HG03039 (cell line): ENCODE measurements around the gene KRTAP24-1.

Experiments used
- ATAC-seq: cut with Tn5 transposase; IDR thresholded peaks from one replicate; pipeline ENCODE4 v1.9.1; 2021; ENCODE audit warnings: mild to moderate bottlenecking, moderate library complexity; ENCODE audit not compliant: unreplicated experiment

Gene KRTAP24-1, protein sequence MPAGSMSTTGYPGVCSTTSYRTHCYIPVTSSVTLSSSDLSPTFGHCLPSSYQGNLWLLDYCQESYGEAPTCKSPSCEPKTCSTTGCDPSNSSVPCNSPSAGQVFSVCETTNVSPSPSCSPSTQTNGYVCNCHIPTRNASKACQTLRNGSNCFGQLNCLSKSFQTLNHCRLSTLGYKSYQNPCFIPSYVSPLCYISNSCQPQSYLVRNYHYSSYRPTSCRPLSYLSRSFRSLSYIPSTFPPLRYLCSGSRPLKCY

DNA sequence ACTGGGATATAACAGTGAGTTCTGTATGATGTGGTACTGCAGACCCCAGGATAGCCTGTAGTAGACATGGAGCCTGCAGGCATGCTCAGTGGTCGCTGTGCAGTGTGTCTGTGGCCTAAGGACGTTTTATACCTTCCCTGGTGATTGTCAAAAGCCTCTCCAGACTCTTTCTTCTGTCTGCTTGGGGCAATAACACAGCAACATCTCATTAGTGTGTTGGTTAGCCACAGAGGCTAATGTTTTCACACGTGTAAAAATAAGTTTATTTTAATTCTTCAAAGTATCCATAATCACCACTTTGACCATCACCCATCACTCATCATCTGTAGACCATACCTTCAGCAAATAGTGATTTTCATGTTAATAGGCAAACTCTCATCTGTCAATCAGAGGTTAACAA, at the start of gene KRTAP24-1:
TSS of gene KRTAP24-1 (minus strand) at position 101 of the 400 bp plus-strand sequence. CDS start at position 83, 18 bp downstream.
- no peak for ATAC-seq

DNA sequence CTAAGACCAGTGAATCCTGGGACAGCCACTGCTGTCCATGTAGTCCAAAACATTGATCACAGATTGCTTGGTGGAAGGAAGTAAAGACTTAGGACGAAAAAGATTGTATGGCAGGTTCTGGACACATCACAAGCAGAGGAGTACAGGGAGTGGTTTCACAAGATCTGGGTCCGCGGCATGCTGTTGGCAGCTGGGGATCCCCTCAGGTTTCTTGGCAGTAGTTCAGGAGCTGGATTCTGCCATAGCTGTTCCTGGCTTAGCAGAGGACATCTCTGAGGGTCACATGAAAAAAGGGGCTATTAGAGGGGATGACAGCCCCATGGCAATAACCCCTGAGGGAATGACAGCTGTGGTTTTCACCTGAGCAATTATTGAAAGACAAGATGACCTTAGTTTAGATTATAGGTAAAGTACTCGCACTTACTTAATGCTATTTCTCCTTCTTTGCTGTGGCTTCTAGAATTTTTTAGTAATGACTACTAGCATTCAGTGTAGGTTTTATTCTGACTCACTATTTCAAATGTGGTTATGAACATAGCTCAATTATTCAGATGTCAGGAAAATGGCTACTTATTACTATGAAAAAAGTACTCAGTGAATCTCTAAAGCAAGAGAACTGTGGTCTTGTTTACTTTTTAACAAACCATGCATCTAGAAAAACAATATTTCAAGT, 46.6 kb upstream of the KRTAP24-1 start:
- ATAC-seq, result no peak

DNA sequence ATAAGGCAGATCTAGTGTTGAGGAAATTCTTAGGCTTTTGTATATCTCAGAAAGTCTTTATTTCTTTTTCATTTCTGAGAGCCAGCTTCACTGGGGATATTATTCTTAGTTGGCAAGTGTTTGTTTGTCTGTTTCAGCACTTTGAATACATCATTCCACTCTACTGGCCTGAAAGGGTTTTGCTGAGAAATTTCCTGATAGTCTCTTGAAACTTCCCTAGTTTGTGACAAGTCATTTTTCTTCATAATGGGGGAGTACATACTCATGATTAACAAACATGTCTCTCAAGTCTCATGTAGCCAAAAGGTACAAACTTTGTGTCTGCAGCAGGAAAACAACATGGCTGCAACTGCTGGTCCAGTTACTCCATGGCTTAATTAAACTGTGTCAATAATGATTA, 43.6 kb upstream of the KRTAP24-1 start:
- no peak for ATAC-seq

DNA sequence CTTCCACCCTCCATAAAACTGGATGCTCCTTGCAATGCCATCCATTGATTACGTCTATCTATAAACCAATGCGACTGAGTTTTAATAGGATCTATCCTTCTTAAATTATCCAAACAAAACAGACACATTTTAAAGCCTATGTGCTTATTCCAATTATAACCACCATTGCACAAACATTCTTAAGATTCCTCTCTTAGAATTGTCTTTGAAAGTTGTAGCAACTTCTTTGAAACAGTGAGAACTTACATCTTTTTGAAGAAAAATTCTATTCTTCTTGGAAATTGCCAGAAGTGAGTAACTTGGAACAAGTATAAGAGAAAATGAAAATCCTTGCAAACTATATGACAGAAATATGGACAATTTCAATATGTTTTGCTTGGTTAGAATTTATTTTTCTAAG, 37.5 kb upstream of the KRTAP24-1 start, which contains the start of gene KRTAP26-1:
TSS of gene KRTAP26-1 (minus strand) at position 101 of the 400 bp plus-strand sequence. CDS start 280 bp downstream, outside the sequence.
- ATAC-seq, result no peak

DNA sequence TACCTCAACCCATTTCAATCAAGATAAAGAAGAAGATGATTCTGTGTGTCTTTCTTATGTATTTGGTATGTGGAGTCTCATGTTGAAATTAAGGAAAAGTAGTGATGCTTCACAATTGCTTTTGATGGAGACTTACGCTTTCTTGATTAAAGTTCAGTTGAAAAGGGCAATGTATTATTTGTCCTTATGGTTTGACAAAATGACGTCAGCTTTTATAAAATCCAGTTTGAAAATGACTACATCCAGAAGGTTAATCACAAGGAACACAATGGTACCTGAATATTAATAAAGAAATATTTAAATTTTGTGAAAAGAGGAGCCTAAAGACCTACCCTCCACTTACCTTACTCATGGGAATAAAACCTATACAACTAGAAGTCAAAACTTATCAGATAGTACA, 33.0 kb upstream of the KRTAP24-1 start:
- ATAC-seq, result no peak

DNA sequence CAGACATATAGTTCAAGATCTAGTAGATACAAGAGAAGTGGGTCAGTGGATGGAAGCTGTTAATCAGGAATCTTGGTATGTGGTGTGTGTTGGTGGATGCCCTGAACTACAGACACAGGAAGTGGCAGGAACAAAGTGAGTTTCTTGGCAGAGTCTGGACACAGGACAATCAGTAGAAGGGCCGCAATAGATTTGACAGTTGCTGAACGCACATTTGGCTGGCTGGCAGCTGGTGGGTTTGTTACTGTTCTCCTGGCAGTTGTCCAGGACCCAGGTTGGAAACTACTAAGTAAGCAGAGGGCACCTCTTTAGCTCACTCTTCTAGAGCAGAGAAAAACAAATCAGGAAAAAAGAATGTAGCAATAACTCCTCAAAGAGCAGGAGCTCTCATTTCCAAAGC, 24.1 kb upstream of the KRTAP24-1 start:
- no peak for ATAC-seq

DNA sequence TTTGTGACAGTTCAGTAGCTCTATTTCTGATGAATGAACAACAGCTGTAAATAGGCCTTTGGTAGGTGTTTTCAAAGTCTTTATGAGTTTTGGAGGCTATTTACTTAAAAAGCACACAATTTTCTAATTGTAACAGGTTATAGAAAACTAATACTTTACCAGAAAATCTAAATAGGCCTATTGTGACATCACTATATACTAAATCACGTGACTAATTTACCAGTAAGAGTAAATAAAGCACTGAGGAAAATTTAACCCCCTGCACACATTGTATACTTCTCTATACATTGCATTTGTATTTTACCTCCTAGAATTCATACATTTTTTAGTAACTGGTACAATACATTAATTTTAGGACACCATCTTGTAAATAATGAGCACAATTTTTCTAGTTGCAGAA, 22.4 kb upstream of the KRTAP24-1 start:
- no peak for ATAC-seq

DNA sequence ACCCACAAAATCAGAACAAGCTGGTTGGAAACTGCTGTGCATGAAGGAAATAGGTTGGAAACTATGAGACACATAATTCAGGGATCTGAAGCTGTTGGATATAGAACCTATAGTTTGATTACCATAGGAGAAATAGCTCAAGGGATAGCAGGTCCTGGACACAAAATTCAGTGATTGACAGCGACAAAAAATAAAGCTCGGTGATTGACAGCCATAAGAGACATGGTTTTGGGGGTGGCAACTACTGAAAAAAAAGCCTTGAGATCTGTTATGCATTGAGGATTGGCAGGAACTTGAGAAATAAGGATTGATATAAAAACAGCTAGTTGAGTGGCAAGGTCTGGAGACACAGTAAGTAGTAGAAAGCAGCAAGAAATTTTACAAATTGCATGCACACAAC, 6.5 kb upstream of the KRTAP24-1 start, which contains the start of gene KRTAP25-1:
TSS of gene KRTAP25-1 (minus strand) at position 300 of the 400 bp plus-strand sequence. CDS start at position 276, 24 bp downstream.
- ATAC-seq, result no peak

DNA sequence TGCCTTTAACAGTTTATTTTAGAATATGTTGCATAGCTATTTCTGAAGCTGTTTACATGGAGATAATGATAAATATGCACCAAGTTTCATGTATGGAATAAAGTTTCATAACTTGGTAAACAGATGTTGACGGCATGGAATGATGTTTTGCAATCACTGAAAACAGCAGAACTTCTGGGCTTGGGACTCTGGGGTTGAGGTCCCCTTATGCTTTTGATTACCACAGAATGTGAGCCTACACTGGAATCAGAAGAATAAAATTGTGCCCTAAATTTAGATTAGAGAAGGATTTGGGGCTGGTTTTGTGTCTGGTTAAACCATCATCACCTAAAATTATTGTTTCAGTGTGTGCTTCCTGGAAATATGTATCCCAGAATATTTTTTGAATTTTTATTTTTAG, 11.1 kb downstream of the KRTAP24-1 start:
- ATAC-seq, result no peak

DNA sequence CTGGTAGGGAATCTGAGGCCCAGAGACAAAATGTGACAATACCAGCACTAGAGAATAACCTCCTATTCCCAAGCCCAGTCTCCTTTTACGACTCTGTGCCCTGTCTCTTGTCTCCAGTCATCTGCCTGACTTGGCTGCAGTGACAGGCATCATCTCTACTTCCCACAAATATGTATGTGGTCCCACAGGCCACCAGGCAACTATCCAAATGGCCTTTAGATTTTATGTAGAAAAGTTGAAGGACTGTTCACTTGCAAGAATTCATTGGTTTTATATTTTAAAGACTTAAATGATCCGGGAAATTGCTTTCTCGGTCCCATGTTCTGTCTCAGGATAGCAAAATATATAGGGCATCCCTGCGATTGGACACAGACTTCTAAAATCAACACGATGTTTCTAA, 11.6 kb downstream of the KRTAP24-1 start:
- no peak for ATAC-seq

DNA sequence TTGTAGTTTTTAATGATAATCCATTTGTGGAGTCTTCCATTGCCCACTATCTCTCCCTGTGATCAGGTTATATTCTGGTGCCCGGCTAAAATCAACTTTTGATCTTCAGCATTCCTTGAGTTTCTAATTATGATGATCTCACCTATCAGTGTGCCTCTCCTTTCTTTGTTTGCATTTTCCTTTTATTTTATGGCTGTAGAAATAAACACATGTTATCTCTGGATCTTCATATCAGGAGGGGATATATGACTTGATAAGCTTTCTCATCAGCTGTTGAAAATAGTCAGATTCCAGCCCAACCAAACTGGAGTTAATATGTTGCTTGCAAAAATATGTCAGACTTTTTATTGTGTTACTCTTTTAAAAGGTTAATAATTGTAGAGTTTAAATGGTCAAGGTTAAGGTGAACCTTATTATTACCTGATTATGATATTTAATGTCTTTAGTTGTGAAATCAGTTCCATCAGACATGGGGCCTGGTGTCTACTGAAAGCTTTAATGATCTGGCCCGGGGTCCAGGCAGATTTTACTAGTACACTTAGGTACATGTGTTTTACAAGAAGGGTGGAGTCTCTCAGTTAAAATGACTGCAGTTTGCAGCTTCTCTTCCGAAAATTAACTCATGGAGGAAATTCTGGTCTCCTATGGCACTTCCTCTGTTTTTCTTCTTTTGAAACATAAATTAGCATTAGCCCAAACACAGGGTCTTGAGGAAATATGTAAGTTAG, 12.8 kb downstream of the KRTAP24-1 start:
- ATAC-seq, result no peak

DNA sequence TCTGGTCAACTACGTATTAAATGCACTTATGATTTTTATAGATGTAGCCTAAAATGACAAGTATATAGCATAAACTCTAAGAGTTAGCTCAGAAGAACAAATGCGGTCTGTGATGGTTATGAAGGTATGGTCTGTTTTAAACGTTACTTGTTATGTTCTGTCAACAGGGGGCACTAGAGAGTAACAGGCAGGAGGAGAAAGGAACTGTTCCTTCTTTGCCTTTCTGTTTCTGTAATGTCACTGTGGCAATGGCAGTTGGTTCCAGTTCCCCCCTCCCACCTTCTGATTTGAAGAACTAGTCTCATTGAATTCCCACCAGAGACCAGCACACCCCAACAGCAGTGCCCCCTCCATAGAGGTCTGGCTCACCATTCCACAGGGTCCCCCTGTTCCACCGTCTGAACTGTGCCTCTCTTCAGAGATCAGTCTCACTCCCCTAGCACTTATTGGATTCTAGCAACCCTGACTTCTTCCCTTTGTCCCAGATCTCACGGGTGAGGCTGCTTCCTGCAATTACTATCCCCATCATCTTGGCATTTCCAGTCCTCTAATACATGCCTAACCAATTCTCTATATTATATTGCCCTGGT, 14.0 kb downstream of the KRTAP24-1 start:
- no peak for ATAC-seq

DNA sequence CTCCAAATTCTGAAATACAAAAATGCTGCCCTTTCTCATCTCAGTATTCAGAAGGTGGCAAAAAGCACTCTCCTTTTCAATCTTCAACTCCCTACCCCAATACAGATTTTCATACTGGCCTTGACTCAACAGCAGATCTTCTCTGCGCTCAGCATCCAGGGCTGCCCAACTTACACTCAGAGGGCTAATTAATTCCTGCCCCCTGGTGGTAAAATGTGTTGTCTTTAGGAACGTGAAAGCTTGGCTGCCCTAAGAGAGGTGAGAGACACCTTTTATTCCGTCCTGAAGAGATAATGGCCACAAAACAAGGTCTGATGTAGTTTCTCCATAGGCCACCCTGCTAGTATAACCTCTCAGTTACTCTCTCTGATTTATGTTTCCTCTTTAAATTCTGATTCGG, 25.0 kb downstream of the KRTAP24-1 start:
- no peak for ATAC-seq

DNA sequence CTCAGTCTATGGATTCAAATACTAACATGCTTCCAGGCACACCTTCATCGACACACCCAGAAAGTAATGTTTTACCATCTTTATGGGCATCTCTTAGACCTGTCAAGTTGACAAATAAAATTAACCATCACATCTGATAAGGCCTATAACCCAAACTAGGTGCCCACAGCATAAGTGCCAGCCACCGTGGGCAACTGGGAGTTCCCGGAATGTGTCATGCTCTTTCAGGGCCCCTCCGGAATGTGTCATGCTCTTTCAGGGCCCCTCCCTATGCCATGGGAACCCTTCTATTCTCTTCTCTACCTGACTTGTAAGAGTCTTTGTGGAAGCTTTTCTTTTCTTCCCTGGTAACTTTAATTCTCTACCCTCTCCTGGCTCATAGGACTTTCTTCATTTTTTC, 26.6 kb downstream of the KRTAP24-1 start:
- ATAC-seq, result no peak

DNA sequence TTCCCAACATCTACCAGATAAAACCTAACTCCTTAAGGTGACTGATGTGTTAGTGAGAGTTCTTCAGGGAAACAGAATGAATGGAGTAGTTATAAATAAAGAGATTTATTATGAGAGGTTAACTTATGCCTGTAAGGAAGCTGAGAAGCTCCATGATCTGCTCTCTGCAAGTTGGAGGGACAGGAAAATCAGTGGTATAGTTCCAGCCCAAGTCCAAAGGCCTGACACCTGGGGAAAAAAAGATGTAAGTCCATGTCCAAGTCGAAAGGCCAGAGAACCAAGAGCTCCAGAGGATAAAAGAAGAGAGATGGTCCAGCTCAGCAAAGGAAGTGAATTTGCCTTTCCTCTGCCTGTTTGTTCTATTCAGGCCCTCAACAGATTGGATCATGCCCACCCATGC, 27.1 kb downstream of the KRTAP24-1 start:
- ATAC-seq, result no peak

DNA sequence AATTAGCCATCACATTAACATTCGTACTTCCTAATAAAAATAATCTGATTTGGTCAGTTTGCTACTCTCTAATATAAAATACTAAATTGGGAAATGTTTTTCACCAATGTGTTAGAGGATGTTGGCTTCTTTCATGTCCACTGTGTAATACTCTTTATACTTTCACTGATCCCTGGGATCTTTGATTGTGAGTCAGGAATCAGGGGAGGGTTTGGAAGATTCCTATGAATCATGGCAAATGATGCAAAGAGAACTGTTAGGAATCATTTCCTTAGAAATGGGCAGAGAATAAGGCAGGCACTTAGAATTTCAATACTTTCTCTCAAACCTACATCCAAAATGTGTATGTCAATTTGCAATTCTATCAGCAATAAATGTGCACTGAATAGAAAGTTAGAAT, 31.0 kb downstream of the KRTAP24-1 start:
- no peak for ATAC-seq

DNA sequence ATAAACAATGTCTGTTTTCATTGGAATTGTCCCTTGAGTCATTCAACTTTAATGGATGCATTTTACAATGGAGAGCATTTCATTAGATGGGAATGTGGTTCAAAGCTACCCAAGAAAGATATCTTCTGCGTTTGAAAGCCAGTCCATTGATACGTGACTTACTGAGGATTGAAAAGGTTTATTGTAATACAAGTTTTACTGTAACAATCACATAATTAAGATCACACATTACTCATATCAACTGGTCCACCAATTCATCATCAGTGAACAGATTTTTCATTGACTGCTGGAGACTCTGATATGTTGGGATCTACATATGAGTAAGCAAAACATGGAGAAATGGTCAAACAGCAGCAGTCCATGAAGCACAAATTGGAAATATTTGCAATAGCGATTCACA, 32.8 kb downstream of the KRTAP24-1 start:
- no peak for ATAC-seq

DNA sequence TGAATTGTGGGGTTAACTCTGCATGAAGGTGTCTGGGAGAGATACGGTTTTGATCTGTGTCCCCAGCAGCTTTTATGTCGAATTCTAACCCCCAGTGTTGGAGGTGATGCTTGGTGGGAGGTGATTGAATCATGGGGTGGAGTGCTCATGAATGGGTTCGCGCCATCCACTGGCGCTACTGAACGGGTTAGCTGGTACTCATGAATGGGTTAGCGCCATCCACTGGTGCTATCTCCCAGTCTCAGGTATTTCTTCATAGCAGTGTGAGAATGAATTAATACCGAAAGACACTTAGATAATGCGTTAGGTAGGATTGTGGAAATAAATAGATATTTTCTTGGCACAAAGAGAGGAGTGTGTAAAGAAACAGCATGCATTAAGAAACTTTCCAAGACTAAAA, 33.9 kb downstream of the KRTAP24-1 start:
- no peak for ATAC-seq

DNA sequence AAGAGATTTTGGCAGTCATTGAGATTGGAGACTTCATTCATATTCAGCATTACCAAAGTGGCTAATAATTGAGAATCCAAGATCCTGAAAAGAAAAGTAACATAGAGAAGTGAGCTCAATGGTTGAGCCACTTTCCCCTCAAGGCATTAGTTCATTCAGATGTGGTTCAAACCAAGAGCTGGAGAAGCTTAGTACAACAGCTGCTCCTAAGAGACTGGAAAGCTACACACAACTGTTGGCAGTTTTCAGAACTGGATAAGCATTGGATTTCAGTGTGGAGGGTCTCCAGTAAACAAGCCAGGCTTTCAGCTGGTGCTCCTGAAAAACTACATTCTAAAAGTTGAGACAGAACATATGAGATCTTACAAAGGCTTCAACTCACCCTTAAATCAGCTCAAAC, 37.7 kb downstream of the KRTAP24-1 start:
- ATAC-seq, result no peak

DNA sequence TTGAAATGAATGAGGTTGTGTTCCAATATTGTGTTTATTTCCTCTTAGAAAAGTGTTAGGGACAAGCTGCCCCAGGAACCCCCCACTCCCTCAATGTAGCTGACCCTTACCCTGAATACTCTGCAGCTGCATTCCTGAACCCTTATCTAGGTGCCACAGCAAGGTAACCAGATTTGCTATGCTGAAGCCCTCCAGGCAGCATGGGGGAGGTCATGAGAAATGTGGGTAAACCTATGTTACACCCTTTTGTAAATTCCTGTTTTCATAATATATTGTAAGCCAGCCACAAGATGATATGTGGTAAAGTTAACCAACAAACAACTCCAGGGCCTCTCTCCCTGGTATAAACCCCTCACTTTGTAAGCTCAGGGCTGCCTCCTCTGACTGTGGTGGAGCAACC, 39.1 kb downstream of the KRTAP24-1 start:
- no peak for ATAC-seq

DNA sequence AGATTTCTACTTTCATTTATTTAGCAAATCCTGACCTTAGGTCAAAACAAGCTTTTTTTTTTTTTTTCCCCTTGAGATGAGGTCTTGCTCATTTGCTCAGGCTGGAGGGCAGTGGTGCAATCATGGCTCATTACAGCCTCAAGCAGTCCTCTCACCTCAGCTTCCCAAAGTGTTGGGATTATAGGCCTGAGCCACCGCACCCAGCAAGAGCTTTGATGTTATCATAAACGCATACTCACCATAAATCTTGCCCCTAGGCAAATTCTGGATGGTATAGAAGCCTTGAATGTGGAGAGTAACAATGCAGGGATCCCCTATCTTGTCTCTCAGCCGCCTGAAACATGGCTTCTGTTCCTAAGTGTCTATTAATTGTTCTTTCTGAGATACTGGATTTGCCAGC, 42.1 kb downstream of the KRTAP24-1 start:
- ATAC-seq, result no peak
